Measurements from ENCODE around the gene SUSD2.
"Not testable (repeated sequence)": the region's sequence is repeated elsewhere in the genome, so short reads cannot be mapped to it uniquely, and the experiment has no call there.

The SUSD2 gene

DNA sequence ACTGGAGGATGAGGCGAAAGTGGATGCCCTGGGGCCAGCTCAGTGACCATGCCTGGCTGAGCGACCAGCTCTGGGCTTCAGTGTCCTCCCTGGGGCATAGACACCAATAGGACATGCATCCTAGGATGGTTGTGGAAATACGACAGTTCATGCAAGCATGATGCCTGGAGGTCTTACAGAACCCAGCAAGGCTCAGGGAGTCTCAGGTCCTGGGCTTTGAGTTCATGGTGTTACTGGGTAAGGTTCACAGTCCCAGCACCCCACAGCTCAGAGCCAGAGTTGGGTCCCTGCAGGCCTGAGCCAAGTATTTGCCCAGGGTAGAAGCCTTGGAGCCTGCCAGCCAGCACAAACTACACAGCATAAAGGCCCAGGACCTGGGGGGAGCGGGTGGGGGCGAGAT is 4.2 kb upstream of the SUSD2 start:
- no peak for DNase-seq (ENCODE audit: low read depth)

DNA sequence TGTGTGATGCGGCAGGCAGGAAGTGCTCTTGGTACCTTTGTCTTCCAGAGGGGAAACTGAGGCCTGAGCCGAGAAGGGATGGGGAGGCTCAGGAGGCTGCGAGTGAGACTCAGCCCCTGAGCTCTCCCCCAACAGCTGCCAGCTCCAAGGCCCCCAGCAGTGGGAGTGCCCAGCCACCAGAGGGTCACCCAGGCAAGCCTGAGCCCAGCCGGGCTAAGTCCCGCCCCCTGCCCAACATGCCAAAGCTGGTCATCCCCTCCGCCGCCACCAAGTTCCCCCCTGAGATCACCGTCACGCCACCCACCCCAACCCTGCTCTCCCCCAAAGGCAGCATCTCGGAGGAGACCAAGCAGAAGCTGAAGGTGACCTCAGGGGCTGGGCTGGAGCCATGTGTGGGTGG is 3.8 kb upstream of the SUSD2 start:
- no peak for DNase-seq (ENCODE audit: low read depth)

DNA sequence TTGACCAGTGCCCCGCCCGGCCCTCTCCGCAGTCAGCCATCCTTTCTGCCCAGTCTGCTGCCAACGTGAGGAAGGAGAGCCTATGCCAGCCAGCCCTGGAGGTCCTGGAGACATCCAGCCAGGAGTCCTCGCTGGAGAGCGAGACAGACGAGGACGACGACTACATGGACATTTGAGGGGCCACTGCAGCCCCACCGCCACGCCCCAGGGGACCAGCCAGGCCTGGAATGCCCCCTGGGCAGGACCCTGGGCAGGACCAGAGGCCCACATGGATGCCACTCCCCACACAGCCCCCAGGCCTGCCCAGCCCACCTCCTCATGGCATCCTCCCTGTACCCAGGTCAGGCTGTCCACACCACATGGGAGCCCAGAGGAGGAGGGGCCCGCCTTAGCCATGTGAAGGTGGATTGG is 3.3 kb upstream of the SUSD2 start:
- DNase-seq (ENCODE audit: low read depth), result no peak

DNA sequence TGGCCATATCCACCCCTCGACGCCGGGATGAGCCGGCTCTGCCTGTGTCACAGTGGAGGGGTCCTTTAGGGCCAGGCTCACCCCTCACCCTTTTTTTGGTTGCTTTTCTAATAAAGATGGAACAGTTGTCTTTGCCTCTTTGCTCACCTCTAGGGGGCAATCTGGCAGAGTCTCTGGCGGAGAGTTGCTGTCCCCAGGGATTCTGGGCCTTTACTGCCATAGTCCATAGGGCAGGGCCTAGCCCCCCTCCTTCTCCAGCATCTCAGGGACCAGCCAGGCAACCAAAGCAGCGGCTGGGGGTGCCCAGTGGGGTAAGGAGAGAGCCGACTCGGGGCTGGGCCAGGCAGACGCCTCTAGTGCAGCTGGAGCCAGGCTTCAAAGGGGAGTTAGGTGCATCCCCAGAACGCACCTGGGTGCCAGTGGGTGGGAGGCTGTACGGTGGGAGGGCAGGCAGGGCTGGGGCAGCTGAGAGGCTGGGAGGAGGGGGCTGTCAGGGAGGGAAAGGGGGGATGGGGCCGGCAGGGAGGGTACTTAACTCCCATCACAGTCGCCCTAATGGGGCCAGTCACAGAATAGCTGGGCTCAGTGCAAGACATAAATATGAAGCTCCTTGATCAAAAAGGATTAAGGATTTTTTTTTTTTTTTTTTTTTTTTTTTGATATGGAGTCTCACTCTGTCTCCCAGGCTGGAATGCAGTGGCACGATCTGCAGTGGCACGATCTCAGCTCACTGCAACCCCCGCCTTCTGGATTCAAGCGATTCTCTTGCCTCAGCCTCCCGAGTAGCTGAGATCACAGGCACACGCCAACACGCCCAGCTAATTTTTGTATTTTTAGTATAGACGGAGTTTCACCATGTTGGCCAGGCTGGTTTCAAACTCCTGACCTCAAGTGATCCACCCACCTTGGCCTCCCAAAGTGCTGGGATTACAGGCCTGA is 2.5 kb upstream of the SUSD2 start:
- DNase-seq (ENCODE audit: low read depth), result no peak

GRCh38 chr22:24179478-24180210 is 1.6 kb upstream of the SUSD2 start:
- DNase-seq (ENCODE audit: low read depth), result no peak

- no peak for DNase-seq (ENCODE audit: low read depth)
These were observed 785 bp upstream of the SUSD2 start for GRCh38 chr22:24180316-24181087.

DNA sequence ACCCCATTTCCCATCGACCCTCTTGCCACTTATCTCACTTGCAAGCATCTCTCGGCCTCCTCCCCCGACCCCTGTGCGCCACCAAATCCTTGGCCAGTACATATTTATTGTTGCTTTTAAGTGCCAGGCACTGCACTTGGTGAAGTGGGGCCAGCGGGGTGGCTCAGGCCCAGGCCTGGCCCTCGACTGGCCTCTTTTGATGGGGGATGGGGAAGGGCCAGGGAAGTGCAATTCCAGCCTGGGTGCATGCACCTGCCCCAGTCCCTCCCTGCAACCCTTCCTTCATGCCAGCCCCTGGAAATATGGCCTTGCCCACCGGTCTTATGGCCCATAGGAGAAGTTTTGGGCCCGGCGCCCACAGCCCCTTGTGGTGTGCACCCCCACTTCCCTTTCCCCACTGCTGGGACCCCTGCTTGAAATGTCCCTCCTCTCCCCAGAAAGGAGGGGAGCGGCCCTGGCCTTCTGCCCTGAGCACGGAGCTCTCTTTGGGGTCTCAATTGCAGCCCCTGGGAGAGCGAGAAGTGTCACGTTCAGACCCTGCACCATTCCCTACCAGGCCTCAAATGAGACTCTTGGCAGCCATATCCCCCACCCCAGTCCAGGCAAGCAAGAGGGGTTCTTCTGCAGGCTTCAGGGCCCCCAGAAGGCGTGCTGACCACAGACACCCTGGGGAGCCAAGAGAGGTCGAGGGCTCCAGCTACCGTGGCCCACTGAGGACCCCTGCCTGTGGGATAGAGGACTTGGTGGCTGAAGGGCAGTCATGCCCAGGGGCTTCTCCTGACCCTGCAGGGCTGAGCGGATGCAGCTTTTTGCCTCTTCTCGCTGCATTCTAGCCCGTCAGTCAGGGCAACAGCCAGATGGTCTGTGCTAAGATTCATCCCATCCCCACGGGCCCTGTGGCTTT is 961 bp downstream of the SUSD2 start:
- no peak for DNase-seq (ENCODE audit: low read depth)

DNA sequence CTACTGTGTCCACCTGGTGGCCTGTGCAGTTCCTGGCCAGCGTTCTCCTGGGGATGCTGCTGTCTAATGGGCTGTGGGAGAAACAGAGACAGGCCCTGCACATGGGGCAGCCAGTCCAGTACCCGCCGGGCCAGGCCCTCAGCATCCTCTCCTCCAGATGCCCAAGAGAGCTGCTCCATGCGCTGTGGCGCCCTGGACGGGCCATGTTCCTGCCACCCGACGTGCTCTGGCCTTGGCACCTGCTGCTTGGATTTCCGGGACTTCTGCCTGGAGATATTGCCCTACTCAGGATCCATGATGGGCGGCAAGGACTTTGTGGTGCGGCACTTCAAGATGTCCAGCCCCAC is 1.6 kb downstream of the SUSD2 start:
- not testable (repeated sequence) for DNase-seq (ENCODE audit: low read depth)

GRCh38 chr22:24183321-24184031 is 2.2 kb downstream of the SUSD2 start:
- DNase-seq (ENCODE audit: low read depth), result no peak

DNA sequence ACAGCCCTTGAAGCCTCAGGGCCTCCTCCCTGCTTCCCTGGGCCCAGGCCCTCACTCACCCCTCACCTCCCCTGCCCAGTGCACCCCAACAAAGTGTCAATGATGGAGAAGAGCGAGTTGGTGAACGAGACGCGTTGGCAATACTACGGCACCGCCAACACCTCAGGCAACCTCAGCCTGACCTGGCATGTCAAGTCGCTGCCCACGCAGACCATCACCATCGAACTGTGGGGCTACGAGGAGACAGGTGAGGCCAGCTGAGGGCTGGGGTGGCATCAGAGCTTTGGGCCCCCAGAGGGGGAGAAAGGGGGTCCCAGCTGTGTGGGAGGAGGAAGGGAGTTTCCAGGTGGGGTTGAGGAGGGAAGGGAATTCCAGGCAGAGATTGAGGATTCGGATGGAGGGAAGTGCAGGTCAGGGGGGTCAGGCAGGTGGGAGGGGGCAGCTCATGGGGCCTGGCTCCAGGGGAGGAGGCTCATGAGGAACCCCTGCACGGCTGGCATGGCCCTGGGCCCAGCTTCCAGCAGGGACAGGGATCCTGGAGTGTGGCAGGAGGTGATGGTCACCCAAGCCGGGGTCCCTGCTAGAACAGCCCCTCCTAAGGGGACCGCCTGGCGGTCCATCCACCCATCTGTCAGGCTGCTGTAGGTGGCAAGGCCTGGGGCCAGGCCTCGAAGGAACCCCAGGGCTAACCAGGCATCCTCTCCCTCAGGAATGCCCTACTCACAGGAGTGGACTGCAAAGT is 2.9 kb downstream of the SUSD2 start:
- no peak for DNase-seq (ENCODE audit: low read depth)

DNA sequence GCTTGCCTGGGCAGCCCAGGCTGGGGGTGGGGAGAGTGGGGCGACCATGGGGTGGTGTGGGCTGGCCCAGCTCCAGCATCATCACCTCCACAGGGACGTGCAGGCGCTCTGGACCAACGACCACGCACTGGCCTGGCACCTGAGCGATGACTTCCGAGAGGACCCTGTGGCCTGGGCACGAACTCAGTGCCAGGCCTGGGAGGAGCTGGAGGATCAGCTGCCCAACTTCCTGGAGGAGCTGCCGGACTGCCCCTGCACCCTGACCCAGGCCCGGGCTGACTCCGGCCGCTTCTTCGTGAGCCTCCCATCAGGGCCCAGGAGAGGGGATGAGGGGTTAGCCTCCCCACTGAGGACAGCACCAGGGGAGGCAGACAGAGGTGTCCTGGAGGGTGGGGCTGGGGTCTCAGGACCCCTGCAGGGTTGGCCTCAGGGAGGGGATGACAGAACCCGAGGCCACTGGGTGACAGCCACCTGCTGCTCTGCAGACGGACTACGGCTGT is 3.8 kb downstream of the SUSD2 start:
- no peak for DNase-seq (ENCODE audit: low read depth)

GRCh38 chr22:24185501-24186351 is 4.4 kb downstream of the SUSD2 start:
- DNase-seq (ENCODE audit: low read depth), result no peak

DNA sequence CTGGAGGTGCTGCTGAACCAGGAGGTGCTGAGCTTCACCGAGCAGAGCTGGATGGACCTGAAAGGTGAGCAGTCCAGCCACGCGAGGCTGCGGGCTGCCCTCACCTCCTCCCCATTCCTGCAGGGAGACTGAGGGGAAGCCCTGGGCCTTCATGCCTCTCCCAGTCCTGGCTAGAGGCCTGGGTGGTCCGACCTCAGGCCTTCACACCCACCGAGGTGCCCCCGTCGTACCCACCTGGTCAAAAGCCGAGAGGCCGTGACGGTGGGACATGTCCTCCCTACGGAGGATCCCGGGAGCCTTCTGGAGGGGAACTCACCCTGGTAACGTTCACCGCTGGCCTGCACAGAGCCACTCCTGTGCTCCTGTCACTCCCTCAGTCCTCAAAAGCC is 5.1 kb downstream of the SUSD2 start:
- DNase-seq (ENCODE audit: low read depth), result no peak

DNA sequence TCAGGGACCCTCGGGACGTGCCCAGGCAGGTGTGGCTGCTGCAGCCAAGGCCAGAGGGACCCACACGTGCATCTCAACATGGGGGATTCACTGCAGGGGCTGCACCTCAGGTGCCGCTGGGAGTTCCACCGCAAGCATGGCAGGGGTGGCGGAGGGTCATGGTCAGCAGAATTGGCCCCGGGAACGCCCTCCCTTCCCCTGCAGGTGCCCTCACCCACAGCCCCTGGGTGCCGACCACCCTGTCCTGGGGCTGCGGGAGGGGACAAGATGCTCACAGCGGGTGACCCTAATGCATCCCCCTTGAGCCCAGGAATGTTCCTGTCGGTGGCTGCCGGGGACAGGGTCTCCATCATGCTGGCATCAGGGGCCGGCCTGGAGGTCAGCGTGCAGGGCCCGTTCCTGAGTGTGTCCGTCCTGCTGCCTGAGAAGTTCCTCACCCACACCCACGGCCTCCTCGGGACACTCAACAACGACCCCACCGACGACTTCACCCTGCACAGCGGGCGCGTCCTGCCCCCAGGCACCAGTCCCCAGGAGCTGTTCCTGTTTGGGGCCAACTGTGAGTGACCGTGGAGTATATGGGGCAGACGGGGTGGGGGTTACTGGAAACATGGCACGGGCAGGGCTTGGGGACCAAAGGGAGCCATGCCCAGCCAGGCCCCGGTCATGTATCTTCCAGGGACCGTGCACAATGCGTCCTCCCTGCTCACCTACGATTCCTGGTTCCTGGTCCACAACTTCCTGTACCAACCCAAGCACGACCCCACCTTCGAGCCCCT is 5.8 kb downstream of the SUSD2 start:
- no peak for DNase-seq (ENCODE audit: low read depth)

DNA sequence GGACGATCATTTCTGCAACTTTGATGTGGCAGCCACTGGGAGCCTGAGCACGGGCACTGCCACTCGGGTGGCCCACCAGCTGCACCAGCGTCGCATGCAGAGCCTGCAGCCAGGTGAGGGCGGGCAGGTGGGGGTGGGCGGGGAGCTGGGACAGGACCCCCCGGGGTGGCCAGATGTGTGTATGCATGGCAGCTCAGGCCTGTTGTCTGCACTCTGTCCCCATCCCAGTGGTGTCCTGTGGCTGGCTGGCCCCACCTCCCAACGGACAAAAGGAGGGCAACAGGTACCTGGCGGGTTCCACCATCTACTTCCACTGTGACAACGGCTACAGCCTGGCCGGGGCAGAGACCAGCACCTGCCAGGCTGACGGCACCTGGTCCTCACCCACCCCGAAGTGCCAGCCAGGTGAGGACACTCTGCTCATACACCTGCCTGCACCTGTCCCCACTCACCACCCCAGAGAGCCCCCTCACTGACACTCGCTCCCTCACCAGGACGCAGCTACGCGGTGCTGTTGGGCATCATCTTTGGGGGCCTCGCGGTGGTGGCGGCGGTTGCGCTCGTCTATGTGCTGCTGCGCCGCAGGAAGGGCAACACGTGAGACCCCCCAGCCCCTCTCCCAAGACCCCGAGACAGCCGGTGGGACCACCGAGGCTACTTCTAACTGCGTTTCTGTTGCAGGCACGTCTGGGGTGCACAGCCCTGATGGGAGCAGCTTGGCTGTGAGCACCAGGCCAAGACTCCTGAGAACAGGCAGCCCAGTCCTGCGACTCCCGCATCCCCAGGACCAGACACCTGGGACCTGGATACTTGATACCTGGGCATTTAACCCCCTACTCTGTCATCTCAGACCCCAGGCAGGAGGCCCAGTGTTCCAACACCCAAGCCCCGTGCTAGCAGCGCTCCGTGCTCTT is 6.7 kb downstream of the SUSD2 start:
- DNase-seq (ENCODE audit: low read depth), result no peak

GRCh38 chr22:24188705-24189248 is 7.5 kb downstream of the SUSD2 start:
- DNase-seq (ENCODE audit: low read depth), result no peak

All from iris pigment epithelial cell (primary cell).